ENCODE data around the gene OSTF1.
A peak's percentile ranks its signal among the peaks of the same experiment; 100 is the strongest.

Gene OSTF1

GRCh38 chr9:75167281-75167680, 79.0 kb downstream of the OSTF1 start:
- DNase-seq (ENCODE audit: low read depth) = no peak

- DNase-seq (ENCODE audit: low read depth) = no peak
Observed at GRCh38 chr9:75168270-75169178, 80.2 kb downstream of the OSTF1 start.

GRCh38 chr9:75169623-75170022, 81.3 kb downstream of the OSTF1 start:
- DNase-seq (ENCODE audit: low read depth) = no peak

GRCh38 chr9:75170898-75171360, 82.6 kb downstream of the OSTF1 start:
- no peak for DNase-seq (ENCODE audit: low read depth)

GRCh38 chr9:75175395-75175794, 87.1 kb downstream of the OSTF1 start:
- no peak for DNase-seq (ENCODE audit: low read depth)

- no peak for DNase-seq (ENCODE audit: low read depth)
Observed at GRCh38 chr9:75176037-75176436, 87.7 kb downstream of the OSTF1 start.

- no peak for DNase-seq (ENCODE audit: low read depth)
Observed at GRCh38 chr9:75181750-75182149, 93.4 kb downstream of the OSTF1 start.

- no peak for DNase-seq (ENCODE audit: low read depth)
Observed at GRCh38 chr9:75183306-75183705, 95.0 kb downstream of the OSTF1 start.

- DNase-seq (ENCODE audit: low read depth) = no peak
Observed at GRCh38 chr9:75184471-75184870, 96.2 kb downstream of the OSTF1 start.

- peak; percentile 12 for DNase-seq (ENCODE audit: low read depth)
Observed at GRCh38 chr9:75185585-75186170, 97.4 kb downstream of the OSTF1 start.

- no peak for DNase-seq (ENCODE audit: low read depth)
Observed at GRCh38 chr9:75186767-75187380, 98.6 kb downstream of the OSTF1 start.

- no peak for DNase-seq (ENCODE audit: low read depth)
Observed at GRCh38 chr9:75188756-75189155, 100.4 kb downstream of the OSTF1 start.

GRCh38 chr9:75190762-75191161, 102.4 kb downstream of the OSTF1 start:
- no peak for DNase-seq (ENCODE audit: low read depth)
